ENCODE results near the gene AKAP7. TPM values are rescaled to one million over a fixed set of nuclear protein-coding genes. Genes with fewer than 3 reads are reported as not detected.

The AKAP7 gene
- total and polyA plus RNA-seq, 2 donors (not counting 3 experiments of a cell fraction or from before 2014, with no cell fraction given), result 0.76 to 3.3 TPM

- Histone ChIP-seq H2AFZ (ENCODE audit: low read depth, low read length) (no peak overlapping the region), H3K9ac (replicated peaks; ENCODE audit: extremely low read depth, insufficient read depth, low read length) (no peak overlapping the region), H3K9me1 (replicated peaks; ENCODE audit: control insufficient read depth, extremely low read depth, insufficient read depth, low read length) (no peaks in the 10 kb centered on the region), H3K36me3 (ENCODE audit: control insufficient read depth in 2 of 2, extremely low read depth in 1 of 2, insufficient read depth in 2 of 2, low read length in 2 of 2) (no peaks in the 10 kb centered on the region), H3K4me2 (ENCODE audit: insufficient read depth, low read length) (no peak overlapping the region), H3K27me3 (ENCODE audit: control insufficient read depth in 2 of 2, insufficient read depth in 2 of 2, low read length in 2 of 2) (no peaks in the 10 kb centered on the region), H3K79me2 (ENCODE audit: control insufficient read depth, insufficient read depth, low read length) (no peaks in the 10 kb centered on the region), H3K9me3 (replicated peaks; ENCODE audit: control insufficient read depth, insufficient read depth, low read length) (no peaks in the 10 kb centered on the region), H3K4me1 (ENCODE audit: control insufficient read depth, extremely low read depth, insufficient read depth, low read length) (no peaks in the 10 kb centered on the region), H4K20me1 (replicated peaks; ENCODE audit: control insufficient read depth, extremely low read depth, insufficient read depth, low read length) (no peaks in the 10 kb centered on the region), H3K27ac (ENCODE audit: insufficient read depth, low read depth, low read length) (no peak overlapping the region), H3K4me3 (replicated peaks in 1 of 3; ENCODE audit: insufficient read depth in 1 of 3, low read depth in 1 of 3, low read length in 3 of 3) (no peak overlapping the region)
- FAIRE-seq (no peak), DNase-seq (ENCODE audit: low read depth, low spot score) (no peak)
- dilution Hi-C loops (cut with MboI; ENCODE audit: extremely low pct_ligation_motif_present, low sequenced_read_pairs), result no loop called here
- intact Hi-C loops (cut with micrococcal nuclease), result loop anchor here (10.0 kb wide), 1 partner anchor 313 kb away; no protein-coding TSS in a partner anchor
- POLR2A ChIA-PET, result no interaction called here
- no TSS peak for BruUV-seq (replicated peaks)
- no peak for TF ChIP-seq FOS (IDR thresholded peaks at IDR 0.05; ENCODE audit: borderline replicate concordance, insufficient read depth, low read length)
- TF ChIP-seq MAX (IDR thresholded peaks at IDR 0.05; ENCODE audit: insufficient read depth, insufficient read length), result no peak
- CTCF ChIA-PET, result interaction anchor here (4.3 kb wide), 1 partner anchor 336 kb away, joined by 75 read pairs; no protein-coding TSS in a partner anchor
These were observed 62.4 kb downstream of the AKAP7 start for GRCh38 chr6:131197716-131198115.

GRCh38 chr6:131199568-131200272 lies 64.5 kb downstream of the AKAP7 start:
- H3K4me1 ChIP-seq (ENCODE audit: control insufficient read depth, extremely low read depth, insufficient read depth, low read length), result no peaks in the 10 kb centered on the region
- H3K9me3 ChIP-seq (replicated peaks; ENCODE audit: control insufficient read depth, insufficient read depth, low read length), result no peaks in the 10 kb centered on the region
- H3K9ac ChIP-seq (replicated peaks; ENCODE audit: extremely low read depth, insufficient read depth, low read length), result no peak overlapping the region
- H4K20me1 ChIP-seq (replicated peaks; ENCODE audit: control insufficient read depth, extremely low read depth, insufficient read depth, low read length), result no peaks in the 10 kb centered on the region
- no peak overlapping the region for H2AFZ ChIP-seq (ENCODE audit: low read depth, low read length)
- CTCF ChIA-PET, result interaction anchor here (0.7 to 4.3 kb wide), 15 partner anchors 10 to 429 kb away, joined by 3 to 75 read pairs (median 4); no protein-coding TSS in a partner anchor
- FAIRE-seq (no peak), DNase-seq (ENCODE audit: low read depth, low spot score) (peak; percentile 43)
- no peak overlapping the region for H3K4me3 ChIP-seq (replicated peaks in 1 of 3; ENCODE audit: insufficient read depth in 1 of 3, low read depth in 1 of 3, low read length in 3 of 3)
- intact Hi-C loops (cut with micrococcal nuclease), result loop anchor here (1.0 to 10.0 kb wide), 2 partner anchors 315 to 335 kb away; no protein-coding TSS in a partner anchor
- no peak for TF ChIP-seq MYC (IDR thresholded peaks at IDR 0.05; ENCODE audit: low read depth, low read length)
- TF ChIP-seq CTCF (IDR thresholded peaks at IDR 0.05; ENCODE audit: extremely low read depth in 1 of 2, insufficient read depth in 1 of 2, low read depth in 1 of 2, low read length in 2 of 2), result peak; percentile 52 to 57
- BruUV-seq (replicated peaks), result no TSS peak
- POLR2A ChIA-PET, result no interaction called here
- no peaks in the 10 kb centered on the region for H3K79me2 ChIP-seq (ENCODE audit: control insufficient read depth, insufficient read depth, low read length)
- H3K9me1 ChIP-seq (replicated peaks; ENCODE audit: control insufficient read depth, extremely low read depth, insufficient read depth, low read length), result no peaks in the 10 kb centered on the region
- dilution Hi-C loops (cut with MboI; ENCODE audit: extremely low pct_ligation_motif_present, low sequenced_read_pairs), result no loop called here
- H3K27ac ChIP-seq (ENCODE audit: insufficient read depth, low read depth, low read length), result no peak overlapping the region
- no peaks in the 10 kb centered on the region for H3K27me3 ChIP-seq (ENCODE audit: control insufficient read depth in 2 of 2, insufficient read depth in 2 of 2, low read length in 2 of 2)
- no peak overlapping the region for H3K4me2 ChIP-seq (ENCODE audit: insufficient read depth, low read length)
- no peaks in the 10 kb centered on the region for H3K36me3 ChIP-seq (ENCODE audit: control insufficient read depth in 2 of 2, extremely low read depth in 1 of 2, insufficient read depth in 2 of 2, low read length in 2 of 2)
